Measurements from ENCODE around the gene TBC1D22A.
"Not testable (repeated sequence)": the region's sequence is repeated elsewhere in the genome, so short reads cannot be mapped to it uniquely, and the experiment has no call there.

TBC1D22A gene

DNA sequence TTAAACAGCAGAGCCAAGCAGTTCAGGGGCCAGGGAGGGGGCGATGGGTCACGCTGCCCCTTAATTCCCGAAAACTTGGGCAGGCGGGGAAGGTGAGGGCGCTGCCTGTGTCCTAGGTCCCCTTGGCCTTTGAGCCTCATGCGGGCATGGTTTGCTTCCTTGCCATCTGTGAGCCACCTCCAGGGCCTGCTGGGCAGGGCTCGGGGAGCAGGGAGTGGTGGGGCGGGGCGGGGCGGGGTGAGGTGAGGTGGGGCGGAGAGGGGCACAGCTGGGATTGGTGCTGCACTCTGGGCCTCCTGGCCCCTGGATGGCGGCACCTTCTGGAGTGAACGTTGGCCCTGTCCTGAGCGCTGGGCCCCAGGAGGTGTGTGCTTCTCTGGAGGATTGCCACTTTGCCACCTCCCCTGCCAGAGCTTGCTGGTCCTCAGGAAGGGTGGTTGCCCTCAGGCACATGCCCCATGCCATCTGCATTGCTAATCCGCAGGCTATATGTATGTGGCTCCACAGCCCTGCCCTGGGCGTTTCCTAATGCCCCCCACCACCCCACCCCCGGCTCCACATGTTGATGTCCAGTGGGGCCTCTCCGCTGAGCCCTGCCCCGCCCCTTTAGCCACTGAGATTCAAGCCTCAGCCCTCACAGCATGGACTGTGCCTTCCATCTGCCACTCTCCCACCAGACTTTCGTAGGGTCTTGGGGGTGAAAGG is 352.5 kb downstream of the TBC1D22A start:
- DNase-seq (ENCODE audit: extremely low spot score, insufficient read length, low read depth) = no peak
- FAIRE-seq = no peak

DNA sequence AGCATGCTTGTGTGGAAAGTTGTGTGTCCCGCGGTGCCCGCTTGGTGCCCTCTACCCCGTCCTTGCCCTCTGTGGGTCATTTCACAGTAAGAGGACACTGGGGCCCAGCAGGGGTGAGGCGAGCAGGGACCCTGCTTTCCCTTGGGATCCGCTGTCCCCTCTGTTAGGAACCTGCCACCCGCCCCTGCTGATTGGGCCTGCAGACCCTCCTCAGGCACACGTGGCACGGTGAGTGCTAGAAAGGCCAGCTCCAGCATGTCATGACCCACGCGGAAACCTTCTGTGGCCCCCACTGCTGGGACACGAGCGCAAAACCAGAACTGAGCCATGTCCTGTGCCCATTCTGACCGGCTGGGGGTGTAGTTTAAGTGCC is 353.1 kb downstream of the TBC1D22A start:
- FAIRE-seq (no peak), DNase-seq (ENCODE audit: extremely low spot score, insufficient read length, low read depth) (no peak)

DNA sequence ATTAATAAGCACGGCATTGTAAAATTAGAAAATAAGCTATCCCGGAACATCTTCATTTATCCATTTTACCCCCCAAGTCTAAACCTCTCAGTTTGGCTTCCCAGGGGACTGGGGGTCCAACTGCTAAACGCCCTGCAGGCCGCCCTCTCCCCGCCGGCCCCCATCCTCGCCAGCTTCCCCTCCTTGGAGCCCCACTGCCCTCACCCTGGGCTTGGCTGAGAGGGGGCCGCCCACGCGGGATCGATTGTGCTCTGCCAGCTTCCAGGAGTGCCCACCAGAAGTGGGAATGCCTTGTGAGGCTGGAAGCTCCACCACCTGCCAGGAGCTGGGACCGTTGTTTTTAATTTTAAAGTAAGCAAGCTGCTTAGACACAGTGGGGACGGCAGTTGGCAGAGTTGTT is 353.5 kb downstream of the TBC1D22A start:
- DNase-seq (ENCODE audit: extremely low spot score, insufficient read length, low read depth) = no peak
- no peak for FAIRE-seq

DNA sequence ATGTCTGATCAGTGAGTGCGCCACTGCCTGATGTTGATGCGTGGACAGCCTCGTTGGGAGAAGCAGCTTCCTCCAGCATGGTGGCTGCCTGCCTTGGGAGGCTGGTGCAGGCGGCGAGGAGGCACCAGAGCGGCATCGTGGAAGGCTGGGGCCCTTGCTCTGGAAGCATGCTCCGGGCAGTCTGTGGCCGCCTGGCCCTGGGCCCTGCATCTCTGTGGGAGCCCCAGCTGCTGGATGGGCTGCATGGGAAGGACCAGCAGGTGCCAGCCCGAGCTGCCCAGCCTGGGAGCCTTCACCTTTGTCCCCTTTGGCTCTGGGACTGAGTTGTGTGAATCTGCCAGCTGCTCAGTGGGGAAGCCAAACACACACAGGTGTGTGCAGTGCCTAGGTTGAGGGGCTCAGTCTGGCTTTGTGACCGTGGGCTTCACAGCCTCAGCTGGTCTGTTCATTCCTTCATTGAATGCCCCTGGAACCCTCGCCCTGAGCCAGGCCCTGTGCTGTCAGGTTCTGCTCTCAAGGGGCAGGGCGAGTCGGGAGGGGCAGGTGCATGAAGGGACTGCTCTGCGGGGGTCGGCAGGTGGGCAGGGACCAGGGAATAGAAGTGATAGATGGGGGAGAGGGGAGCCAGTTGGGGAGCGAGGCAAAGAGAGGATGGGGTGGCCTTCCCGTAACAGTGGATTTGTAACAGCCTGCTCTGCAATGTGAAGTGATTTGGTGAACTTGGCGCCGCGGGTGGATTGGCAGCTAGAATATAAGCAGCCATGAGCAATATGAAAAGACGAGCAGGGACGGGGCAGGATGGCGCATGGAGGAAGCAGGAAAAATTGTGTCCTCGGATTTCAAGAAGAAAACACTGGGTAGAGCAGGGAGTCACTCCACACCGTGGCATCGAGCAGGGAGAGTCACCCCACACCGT is 354.2 kb downstream of the TBC1D22A start:
- DNase-seq (ENCODE audit: extremely low spot score, insufficient read length, low read depth) = no peak
- FAIRE-seq = no peak

DNA sequence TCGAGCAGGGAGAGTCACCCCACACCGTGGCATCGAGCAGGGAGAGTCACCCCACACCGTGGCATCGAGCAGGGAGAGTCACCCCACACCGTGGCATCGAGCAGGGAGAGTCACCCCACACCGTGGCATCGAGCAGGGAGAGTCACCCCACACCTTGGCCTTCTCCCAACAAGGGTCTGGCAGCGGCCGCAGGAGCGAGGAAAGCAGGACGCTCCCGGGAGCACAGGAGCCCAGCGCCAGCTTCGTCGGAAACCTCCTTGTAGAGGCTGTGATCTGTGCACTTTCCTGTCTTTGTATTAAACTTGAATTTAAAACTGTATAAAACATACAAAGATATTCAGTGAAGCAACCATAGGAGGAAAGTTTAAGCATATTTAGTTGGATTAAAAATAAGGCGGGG is 355.0 kb downstream of the TBC1D22A start:
- FAIRE-seq; DNase-seq (ENCODE audit: extremely low spot score, insufficient read length, low read depth): not testable (repeated sequence)

DNA sequence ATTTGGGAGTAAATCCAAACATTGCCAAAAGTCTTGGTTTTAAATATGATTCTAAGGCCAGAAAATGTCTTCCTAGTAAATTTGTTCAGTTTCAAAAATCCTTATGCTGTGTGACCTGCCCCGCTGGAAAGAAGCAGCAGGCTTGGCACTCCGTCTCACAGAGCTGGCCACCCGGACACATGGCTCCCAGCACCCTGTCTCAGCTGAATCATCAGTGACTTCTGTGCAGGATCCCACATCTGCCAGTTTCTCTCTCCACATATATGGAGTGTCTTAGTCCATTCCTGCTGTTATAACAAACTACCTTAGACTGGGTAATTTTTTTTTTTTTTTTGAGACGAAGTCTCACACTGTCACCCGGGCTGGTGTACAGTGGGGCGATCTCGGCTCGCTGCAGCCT is 356.7 kb downstream of the TBC1D22A start:
- no peak for FAIRE-seq
- no peak for DNase-seq (ENCODE audit: extremely low spot score, insufficient read length, low read depth)

DNA sequence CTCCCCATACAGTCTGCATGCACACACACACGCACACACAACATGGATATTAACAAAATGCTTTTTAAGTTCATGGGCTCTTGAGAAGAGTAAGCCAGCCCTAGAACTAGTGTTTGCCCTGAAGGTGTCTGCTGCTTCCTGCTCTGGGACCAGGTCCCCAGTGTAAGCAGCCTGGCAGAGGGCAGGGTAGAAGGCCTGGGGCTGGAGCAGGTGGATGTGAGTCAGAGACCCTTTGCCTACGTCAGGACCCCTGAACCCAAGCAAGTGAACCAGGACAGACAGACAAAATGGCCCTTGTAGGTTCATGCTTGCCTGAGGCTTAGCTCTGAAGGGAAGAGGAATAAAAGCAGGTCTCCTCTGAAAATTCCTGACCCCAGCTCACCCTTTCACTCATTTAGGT is 357.9 kb downstream of the TBC1D22A start:
- FAIRE-seq (no peak), DNase-seq (ENCODE audit: extremely low spot score, insufficient read length, low read depth) (no peak)

DNA sequence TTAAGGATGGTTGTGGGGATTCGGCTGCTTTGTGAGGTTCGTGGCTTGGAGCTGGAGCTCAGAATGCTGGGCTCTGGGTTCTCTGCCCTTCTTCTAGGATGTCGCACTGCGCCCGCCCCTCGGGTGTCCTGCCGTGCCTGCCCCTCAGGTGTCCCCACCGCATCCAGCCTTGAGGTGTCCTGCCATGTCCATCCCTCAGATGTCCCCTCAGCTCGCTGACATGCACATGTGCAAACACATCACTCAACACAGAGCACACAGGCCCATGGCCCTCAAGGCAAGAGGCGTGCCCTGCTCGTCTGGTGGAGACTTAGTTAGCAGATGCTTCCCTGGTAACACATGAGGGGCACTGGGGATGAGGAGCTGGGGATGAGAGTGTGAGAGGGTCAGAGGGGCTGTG is 359.3 kb downstream of the TBC1D22A start:
- FAIRE-seq (no peak), DNase-seq (ENCODE audit: extremely low spot score, insufficient read length, low read depth) (no peak)

DNA sequence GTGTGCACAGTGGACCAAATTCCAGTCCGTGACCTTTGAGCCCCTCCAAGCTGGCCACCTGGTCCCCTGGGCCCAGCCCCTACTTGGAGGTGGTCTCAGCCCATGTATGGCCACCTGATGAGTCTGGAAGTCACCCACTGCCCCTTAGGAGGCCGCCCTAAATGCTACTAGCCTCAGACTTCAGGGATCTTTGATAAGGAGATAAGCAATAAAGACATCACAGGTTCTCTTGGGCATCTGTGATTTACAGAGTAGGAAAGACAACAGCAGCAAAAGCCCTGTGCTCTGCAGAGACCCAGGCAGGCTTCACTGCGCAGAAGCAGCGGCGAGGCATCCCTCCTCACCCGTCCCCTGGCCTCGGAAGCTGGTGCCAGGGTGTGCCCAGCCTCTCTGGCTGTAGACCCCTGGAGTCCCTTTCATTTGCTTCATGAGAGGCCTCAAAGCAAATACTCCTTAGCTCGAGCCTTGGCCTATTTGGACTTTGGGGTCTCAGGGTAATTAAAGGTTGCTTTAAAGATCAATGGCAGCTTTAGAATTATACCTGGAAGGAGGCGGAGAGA is 360.1 kb downstream of the TBC1D22A start:
- FAIRE-seq = no peak

DNA sequence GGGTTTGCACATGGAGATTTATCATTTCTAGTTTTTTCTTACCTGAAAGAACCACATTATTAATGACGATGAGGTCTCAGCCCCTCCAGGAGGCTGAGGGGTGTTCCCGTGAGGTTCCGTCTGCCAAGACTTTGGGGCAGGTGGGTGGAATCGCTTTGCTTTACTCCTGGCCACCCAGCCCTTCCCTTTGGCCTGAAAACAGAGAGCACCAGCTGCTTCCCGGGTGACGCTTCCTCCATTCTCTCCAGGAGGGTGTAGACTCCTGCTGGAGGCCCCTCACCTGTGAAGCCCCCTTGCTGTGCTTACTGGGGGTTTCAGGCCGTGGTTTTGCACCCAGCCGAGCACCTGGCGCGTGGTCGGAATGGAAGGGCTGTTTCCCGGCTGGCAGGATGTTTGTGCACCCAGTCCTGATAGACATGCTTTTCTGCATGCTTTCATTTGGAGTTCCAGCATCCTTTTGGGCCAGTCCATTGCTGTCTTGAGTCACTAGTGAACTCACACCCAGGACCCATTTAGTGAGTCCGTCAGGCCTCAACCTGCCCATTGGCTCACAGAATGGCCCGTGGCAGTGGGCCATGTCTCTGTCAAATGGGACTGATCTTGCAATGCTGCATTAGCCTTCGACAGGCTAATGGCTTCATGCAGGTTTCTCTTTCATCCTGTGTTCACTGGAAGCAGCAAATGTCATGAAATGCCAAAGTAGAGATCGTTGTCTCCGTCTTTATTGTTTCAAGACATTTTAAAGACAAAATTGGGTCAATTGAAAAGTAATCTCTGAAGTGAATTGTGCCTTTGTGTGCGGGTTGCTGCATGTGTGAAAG is 360.8 kb downstream of the TBC1D22A start:
- FAIRE-seq = no peak
- no peak for DNase-seq (ENCODE audit: extremely low spot score, insufficient read length, low read depth)

More for the DNA sequence above, 360.1 kb downstream of the TBC1D22A start:
- DNase-seq (ENCODE audit: extremely low spot score, insufficient read length, low read depth) = no peak

DNA sequence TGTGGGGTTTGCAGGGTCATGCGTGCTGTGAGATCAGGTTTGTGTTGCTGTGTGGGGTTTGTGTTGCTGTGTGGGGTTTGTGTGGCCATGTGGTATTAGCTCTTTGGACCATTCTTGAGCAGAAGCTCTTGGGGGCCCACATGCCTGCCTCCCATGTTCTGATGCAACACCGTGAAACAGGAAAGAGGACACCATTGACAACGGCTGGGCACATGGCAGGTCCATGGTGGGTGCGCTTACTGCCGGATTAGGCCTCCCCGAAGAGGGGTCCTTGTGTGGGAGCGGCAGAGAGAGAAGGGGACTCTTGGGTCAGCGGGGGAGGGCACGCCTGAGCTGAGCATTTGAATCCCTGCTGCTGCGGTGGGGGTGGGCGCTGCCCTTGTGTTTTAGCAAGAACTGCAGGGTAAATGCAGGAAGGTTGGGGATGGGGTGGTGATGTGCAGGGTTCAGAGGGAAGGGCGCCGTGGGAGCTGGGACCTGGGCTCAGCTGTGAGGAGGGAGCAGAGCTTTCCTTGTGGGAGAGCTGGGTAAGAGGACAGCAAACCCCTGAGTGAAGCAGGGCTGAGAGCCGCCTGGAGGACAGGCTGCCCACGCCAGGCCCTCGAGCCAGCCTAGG is 361.5 kb downstream of the TBC1D22A start:
- no peak for DNase-seq (ENCODE audit: extremely low spot score, insufficient read length, low read depth)
- FAIRE-seq = no peak

DNA sequence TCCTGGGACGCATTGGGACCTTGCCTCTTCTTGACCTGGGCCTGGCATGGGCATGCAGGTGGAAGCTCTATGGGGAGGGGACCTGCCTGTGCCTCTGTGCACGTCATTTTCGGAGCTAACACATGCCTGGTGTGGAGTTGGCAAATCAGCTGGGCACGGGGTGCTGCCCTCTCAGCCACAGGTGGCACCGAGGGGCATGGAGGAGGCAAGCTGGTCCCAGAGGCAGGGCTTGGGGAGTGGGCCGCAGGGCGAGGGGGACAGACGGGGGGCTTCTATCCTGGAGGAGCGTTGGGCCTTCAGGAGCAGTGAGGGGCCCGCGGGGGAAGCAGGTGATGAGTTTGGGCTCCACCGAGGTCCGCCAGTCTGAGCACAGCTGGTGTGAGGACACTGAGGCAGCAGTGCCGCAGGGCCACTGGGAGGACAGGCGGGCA is 362.0 kb downstream of the TBC1D22A start:
- FAIRE-seq (no peak), DNase-seq (ENCODE audit: extremely low spot score, insufficient read length, low read depth) (no peak)

DNA sequence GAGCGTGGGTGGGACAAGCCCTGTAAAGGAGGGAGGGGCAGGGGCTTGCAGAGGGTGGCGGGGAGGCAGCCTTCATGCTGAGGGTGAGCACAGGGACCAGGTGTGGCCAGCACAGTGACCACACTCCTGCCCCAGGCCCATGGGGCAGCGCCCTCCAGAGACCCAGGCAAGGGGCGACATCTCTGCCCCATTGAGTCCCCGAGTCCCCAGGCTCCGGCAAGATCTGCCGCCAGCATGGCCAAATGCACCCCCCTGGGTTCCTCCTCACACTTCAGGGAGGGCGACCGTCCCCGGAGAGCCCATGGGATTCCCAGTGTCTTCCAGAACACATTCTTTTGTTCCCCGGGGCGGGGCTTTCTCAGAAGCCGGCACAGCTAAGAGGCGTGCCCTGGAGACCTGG is 362.5 kb downstream of the TBC1D22A start:
- FAIRE-seq (no peak), DNase-seq (ENCODE audit: extremely low spot score, insufficient read length, low read depth) (no peak)

DNA sequence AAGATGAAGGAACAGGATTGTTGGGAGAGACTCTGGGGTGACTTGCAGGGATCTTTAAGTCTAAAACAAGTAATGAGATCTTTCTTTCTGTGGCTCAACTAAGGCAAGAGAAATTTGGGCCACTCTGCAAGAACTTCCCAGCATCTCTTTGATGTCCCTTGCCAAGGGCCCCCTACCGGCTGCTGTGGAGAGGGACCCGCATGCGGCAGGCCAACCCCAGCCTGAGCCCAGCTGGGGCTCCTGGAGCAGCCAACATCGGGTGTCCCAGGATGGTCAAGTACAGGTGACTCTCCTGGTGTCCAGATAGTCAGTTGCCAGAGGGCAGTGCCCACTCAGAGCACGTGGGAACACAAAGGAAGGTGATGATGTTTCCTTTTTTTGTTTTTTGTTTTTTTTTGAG is 363.2 kb downstream of the TBC1D22A start:
- DNase-seq (ENCODE audit: extremely low spot score, insufficient read length, low read depth) = no peak

DNA sequence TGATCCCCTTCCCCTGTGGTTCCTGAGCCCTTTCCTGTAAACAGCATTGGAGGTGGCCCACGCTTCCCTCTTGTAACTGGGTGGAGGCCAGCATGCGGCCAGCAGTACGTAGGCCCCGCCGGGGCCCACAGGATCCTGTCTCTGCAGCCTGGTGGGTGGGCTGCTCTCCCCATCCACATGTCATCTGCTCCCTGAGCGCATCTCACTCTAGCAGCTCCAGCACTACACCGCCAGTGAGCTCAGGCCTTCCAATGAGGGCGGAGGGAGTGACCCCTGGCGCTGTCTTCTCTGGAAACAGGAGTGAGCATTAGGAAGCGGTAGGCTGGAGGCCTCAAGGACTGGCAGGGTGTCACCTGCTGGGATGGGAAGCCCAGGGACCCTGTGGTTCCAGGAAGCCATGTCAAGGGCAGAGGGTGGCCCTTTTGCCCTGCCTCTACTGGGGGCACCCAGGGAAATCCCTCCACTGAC is 363.9 kb downstream of the TBC1D22A start:
- FAIRE-seq (no peak), DNase-seq (ENCODE audit: extremely low spot score, insufficient read length, low read depth) (no peak)

More for the DNA sequence above, 363.2 kb downstream of the TBC1D22A start:
- FAIRE-seq = no peak

DNA sequence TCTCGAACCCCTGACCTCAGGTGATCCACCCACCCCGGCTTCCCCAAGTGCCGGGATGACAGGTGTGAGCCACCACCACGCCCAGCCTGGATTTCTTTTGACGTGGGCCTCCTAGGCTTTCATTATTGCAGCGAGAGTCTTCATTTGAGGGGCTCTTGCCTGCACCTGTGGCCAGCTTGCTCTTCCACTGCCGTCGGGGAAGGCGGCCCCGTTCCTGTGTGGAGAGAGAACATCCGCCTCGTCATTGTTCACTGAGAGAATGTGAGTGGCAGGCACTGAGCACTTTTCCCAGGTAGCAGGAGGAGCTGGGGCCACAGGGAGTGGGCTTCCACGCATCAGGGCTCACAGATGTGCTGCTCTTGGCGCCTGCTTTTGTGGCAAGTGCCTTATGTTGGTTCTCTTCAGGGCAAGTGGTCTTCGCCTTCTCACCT is 365.0 kb downstream of the TBC1D22A start:
- DNase-seq (ENCODE audit: extremely low spot score, insufficient read length, low read depth) (no peak), FAIRE-seq (no peak)

DNA sequence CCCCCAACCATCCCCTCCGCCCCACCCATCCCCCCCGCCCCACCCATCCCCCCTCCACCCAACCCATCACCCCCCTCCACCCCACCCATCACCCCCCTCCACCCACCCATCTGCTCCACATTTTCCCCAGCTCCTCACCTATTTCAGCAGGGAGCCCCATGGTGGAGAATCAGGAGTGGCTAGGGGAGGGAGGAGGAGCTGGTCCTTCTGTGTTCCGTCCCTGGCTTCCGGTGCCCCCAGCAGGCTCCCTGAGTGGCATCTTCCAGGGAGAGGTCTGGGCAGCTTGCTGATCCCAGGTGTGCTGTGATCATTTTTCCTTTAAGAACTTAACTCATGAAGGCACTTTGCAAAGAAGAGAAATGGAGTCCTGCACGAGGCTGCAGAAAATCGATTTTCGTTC is 365.8 kb downstream of the TBC1D22A start:
- DNase-seq (ENCODE audit: extremely low spot score, insufficient read length, low read depth) (no peak), FAIRE-seq (no peak)

DNA sequence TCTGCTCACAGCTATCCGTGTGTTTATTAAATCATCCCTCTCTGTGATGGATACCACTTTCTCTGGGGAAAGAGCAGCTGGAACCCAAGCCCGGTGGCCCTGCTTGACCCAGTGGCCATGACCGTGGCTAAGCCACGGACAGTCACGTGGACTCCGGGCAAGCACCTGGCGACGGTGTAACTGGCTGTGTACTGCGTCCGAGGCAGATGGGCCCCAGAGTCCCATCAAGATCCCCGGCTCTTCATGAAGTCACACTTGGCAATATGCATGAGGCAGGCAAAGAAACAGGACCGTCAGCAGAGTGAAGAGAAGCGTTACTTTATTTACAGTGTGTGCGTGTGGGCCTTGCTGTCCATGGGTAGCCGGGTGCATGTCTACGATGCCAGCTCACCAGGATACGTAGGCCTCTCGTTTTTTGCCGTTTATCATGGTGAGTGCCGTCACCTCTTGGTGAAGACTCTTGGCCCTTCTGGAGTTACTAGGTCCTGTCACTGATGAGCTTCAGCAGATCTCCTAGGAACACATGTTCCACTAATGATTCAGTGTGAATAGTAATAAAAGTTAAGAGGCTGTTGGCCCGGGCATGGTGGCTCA is 366.3 kb downstream of the TBC1D22A start:
- FAIRE-seq (no peak), DNase-seq (ENCODE audit: extremely low spot score, insufficient read length, low read depth) (no peak)

DNA sequence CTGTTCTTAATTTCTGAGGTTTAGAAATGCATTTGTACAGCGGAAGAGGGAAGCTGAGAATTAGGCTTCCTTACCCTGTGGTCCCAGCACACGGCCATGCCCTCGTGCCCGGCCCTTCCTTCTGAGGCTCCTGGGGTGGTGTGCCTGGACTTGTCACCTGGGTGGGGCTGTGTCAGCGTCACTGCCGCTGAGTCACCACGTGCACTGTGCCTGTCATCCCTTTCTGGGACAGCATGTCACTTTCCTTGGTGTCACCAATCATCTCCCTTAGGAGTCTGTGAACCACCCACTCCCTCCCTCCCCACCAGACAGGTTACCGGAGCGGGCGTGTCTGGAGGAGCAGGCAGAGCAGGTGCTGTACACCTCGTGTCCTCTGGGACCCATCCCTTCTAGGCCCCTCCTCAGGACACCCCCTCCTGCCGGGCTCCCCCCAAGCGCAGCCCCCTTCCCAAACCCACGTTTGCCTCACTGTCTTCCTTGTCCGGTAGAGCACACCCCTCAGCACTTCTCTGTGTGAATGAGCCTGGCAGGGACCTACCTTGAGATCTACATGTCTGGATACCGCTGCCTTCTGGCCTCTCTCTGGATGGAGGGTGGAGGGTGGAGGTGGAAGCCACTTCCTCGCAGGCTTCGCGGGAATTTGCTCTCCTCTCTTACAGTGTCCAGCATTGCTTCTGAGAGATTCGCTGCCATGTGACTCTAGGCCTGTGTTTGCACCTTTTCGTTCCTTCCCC is 367.6 kb downstream of the TBC1D22A start:
- no peak for DNase-seq (ENCODE audit: extremely low spot score, insufficient read length, low read depth)

More for the DNA sequence above, 367.6 kb downstream of the TBC1D22A start:
- FAIRE-seq = no peak
